ENCODE data around the gene LAPTM5.

- TF ChIP-seq CTCF (IDR thresholded peaks at IDR 0.05 in 8 of 11, conservative IDR thresholded peaks at IDR 0.05 in 3 of 11): no peak
- TF ChIP-seq POLR2A (IDR thresholded peaks at IDR 0.05): no peak
- no peak for TF ChIP-seq POLR2AphosphoS5 (IDR thresholded peaks at IDR 0.05)
Measured at GRCh38 chr1:30728340-30728739, 29.2 kb downstream of the LAPTM5 start.

Measured in spleen (tissue), 7 donors.